Thoracic aorta (tissue), 2 donors: ENCODE results near the gene PLCD3. TPM values are rescaled to one million over a fixed set of nuclear protein-coding genes. Genes with fewer than 3 reads are reported as not detected.

Experiments used
- ATAC-seq: fragments of 150-250 bp; one replicate; pipeline ENCODE4 v1.8.0; 2017; ENCODE audit warnings: low read depth; ENCODE audit not compliant: insufficient number of reproducible peaks, low FRiP score
- DNase-seq: peaks from one replicate; pipeline ENCODE4 v3.0.0-alpha.2; 2020; ENCODE audit warnings: low spot score
- H3K27ac ChIP-seq, 2 donors: fragments of 200-600 bp; sonication (generic); 1 replicate in 1 of 2; 2 replicates in 1 of 2; pipeline ENCODE4 v1.5.1; 2016; ENCODE audit warnings: mild to moderate bottlenecking in 2 of 2, moderate library complexity in 2 of 2
- H3K27me3 ChIP-seq: fragments of 200-600 bp; sonication (generic); replicated peaks from 2 replicates; pipeline ENCODE4 v1.6.0; 2016; ENCODE audit warnings: mild to moderate bottlenecking; ENCODE audit not compliant: insufficient read depth
- H3K36me3 ChIP-seq: fragments of 200-600 bp; sonication (generic); one replicate; pipeline ENCODE4 v1.5.1; 2016
- H3K4me1 ChIP-seq, 2 donors: fragments of 200-600 bp; sonication (generic); 1 replicate in 1 of 2; 2 replicates in 1 of 2; pipeline versions ENCODE4 v1.5.1 to v1.6.0; 2016; ENCODE audit warnings: low read depth in 2 of 2, mild to moderate bottlenecking in 1 of 2; ENCODE audit not compliant: control insufficient read depth in 1 of 2
- H3K4me3 ChIP-seq: fragments of 200-600 bp; sonication (generic); 2 replicates; pipeline ENCODE4 v1.5.1; 2016; ENCODE audit warnings: mild to moderate bottlenecking
- H3K9me3 ChIP-seq: fragments of 200-600 bp; sonication (generic); 2 replicates; pipeline ENCODE4 v1.5.1; 2016
- CTCF ChIP-seq: fragments of 200-600 bp; sonication (generic); IDR thresholded peaks from one replicate; pipeline ENCODE4 v1.5.1; 2019; ENCODE audit warnings: antibody characterized with exemption
- total RNA-seq, 2 donors: library from RNA; depleted of rRNA; stranded (reverse); fragments of >200 nt; gene quantifications; one replicate each; pipeline versions ENCODE4 v1.1.0 to v1.2.3, GENCODE V29; 2016

Gene PLCD3
- total RNA-seq, 2 donors from 2014 or later, result 79.3 to 116 TPM

- no peaks in the 10 kb centered on the region for H3K27me3 ChIP-seq
- ATAC-seq, result no peak
- H3K4me1 ChIP-seq, result peaks cover 40 to 76% of the 10 kb centered on the region in 2 donors
- TF ChIP-seq CTCF, result no peak
- H3K4me3 ChIP-seq, result no peak overlapping the region
- no peak for DNase-seq
- H3K27ac ChIP-seq, result peak overlapping the region; percentile 34 to 40
- peaks cover 47% of the 10 kb centered on the region for H3K36me3 ChIP-seq
- H3K9me3 ChIP-seq, result no peaks in the 10 kb centered on the region
Observed at GRCh38 chr17:45106582-45106981, 25.7 kb downstream of the PLCD3 start.

GRCh38 chr17:45106096-45106495 lies 26.2 kb downstream of the PLCD3 start:
- no peaks in the 10 kb centered on the region for H3K9me3 ChIP-seq
- no peak overlapping the region for H3K4me3 ChIP-seq
- peak overlapping the region; percentile 34 to 40 for H3K27ac ChIP-seq
- DNase-seq (no peak), ATAC-seq (no peak)
- peaks cover 47% of the 10 kb centered on the region for H3K36me3 ChIP-seq
- peaks cover 36 to 74% of the 10 kb centered on the region in 2 donors for H3K4me1 ChIP-seq
- H3K27me3 ChIP-seq, result no peaks in the 10 kb centered on the region
- no peak for TF ChIP-seq CTCF

- Histone ChIP-seq H3K27ac (peak overlapping the region in 1 of 2 donors; percentile 13), H3K9me3 (no peaks in the 10 kb centered on the region), H3K4me1 (peaks cover 27 to 63% of the 10 kb centered on the region in 2 donors), H3K36me3 (peaks cover 52% of the 10 kb centered on the region), H3K4me3 (no peak overlapping the region), H3K27me3 (no peaks in the 10 kb centered on the region)
- DNase-seq (no peak), ATAC-seq (no peak)
- TF ChIP-seq CTCF, result no peak
Observed at GRCh38 chr17:45104907-45105624, 27.2 kb downstream of the PLCD3 start.

GRCh38 chr17:45104497-45104896 lies 27.8 kb downstream of the PLCD3 start:
- ATAC-seq, result no peak
- no peak for TF ChIP-seq CTCF
- Histone ChIP-seq H3K36me3 (peaks cover 57% of the 10 kb centered on the region), H3K27ac (peak overlapping the region in 1 of 2 donors; percentile 72), H3K9me3 (no peaks in the 10 kb centered on the region), H3K4me1 (peaks cover 27 to 58% of the 10 kb centered on the region in 2 donors), H3K27me3 (no peaks in the 10 kb centered on the region), H3K4me3 (no peak overlapping the region)
- no peak for DNase-seq

GRCh38 chr17:45104029-45104428 lies 28.3 kb downstream of the PLCD3 start:
- ATAC-seq (no peak), DNase-seq (no peak)
- H3K36me3 ChIP-seq, result peaks cover 60% of the 10 kb centered on the region
- no peaks in the 10 kb centered on the region for H3K27me3 ChIP-seq
- H3K4me1 ChIP-seq, result peaks cover 27 to 58% of the 10 kb centered on the region in 2 donors
- no peak overlapping the region for H3K4me3 ChIP-seq
- no peaks in the 10 kb centered on the region for H3K9me3 ChIP-seq
- TF ChIP-seq CTCF, result no peak
- H3K27ac ChIP-seq, result peak overlapping the region in 1 of 2 donors; percentile 72
